ENCODE measurements around the gene ST8SIA4.

GRCh38 chr5:100858987-100859545 lies 44.0 kb downstream of the ST8SIA4 start:
- TF ChIP-seq CTCF (conservative IDR thresholded peaks at IDR 0.05; ENCODE audit: low read depth, low read length) (no peak), EZH2 (IDR thresholded peaks at IDR 0.05; ENCODE audit: borderline replicate concordance, low read depth, low read length, poor library complexity, severe bottlenecking) (no peak)

Measured in A673 (cell line).